Prostate gland (tissue), 2 donors: ENCODE measurements around the gene STEAP1B. TPM values are rescaled to one million over a fixed set of nuclear protein-coding genes. Genes with fewer than 3 reads are reported as not detected.

Experiments used
- DNase-seq: peaks from one replicate; pipeline ENCODE4 v3.0.0-alpha.2; 2019; ENCODE audit warnings: low spot score
- H3K27ac ChIP-seq, 2 donors: fragments of 200-600 bp; sonication (generic); 2 replicates each; pipeline ENCODE4 v1.5.1; 2017 to 2019
- H3K27me3 ChIP-seq: fragments of 200-600 bp; sonication (generic); replicated peaks from 2 replicates; pipeline ENCODE4 v1.5.1; 2019; ENCODE audit not compliant: insufficient read depth
- H3K36me3 ChIP-seq, 2 donors: fragments of 200-600 bp; sonication (generic); 1 replicate in 1 of 2; 2 replicates in 1 of 2; pipeline versions ENCODE4 v1.5.1 to v1.8.1; 2017 to 2019
- H3K4me1 ChIP-seq: fragments of 200-600 bp; sonication (generic); replicated peaks from 2 replicates; pipeline ENCODE4 v1.5.1; 2019
- H3K4me3 ChIP-seq, 2 donors: fragments of 200-600 bp; sonication (generic); 2 replicates each; pipeline ENCODE4 v1.5.1; 2017 to 2019
- H3K9me3 ChIP-seq: fragments of 200-600 bp; sonication (generic); 2 replicates; pipeline ENCODE4 v1.5.1; 2017
- POLR2A ChIP-seq: fragments of 450-650 bp; IDR thresholded peaks from one replicate; pipeline ENCODE4 v1.6.1; 2016; ENCODE audit warnings: antibody characterized with exemption, mild to moderate bottlenecking
- POLR2AphosphoS5 ChIP-seq: sonication (generic); formaldehyde crosslinking; IDR thresholded peaks from one replicate; pipeline ENCODE4 v1.6.1; 2017; ENCODE audit warnings: antibody characterized with exemption
- WGBS: methylation state at CpG from one replicate; pipeline ENCODE4 v1.1.5; 2018; 5-methylcytosine and 5-hydroxymethylcytosine counted together
- intact Hi-C: fragments of 100-400 bp; cut with DNase I; formaldehyde crosslinking; loops from one replicate; pipeline ENCODE4 v1.14.2; 2022
- total RNA-seq, 2 donors: library from RNA; depleted of rRNA; stranded (reverse); fragments of >200 nt; gene quantifications; one replicate each; pipeline ENCODE4 v1.1.0, GENCODE V29; 2016
- TF ChIP-seq, protein P1 (sequence below), 4 experiments: fragments of 200-600 bp in 2 of 4; fragments of 450-650 bp in 2 of 4; sonication (generic) in 2 of 4; IDR thresholded peaks; 1 replicate in 3 of 4; 2 replicates in 1 of 4; pipeline ENCODE4 v1.5.1; 2016 to 2019; ENCODE audit warnings: antibody characterized with exemption in 4 of 4, mild to moderate bottlenecking in 2 of 4, moderate library complexity in 2 of 4

STEAP1B gene
- total RNA-seq, 2 donors from 2014 or later: 6.4 TPM; not detected in 1

DNA sequence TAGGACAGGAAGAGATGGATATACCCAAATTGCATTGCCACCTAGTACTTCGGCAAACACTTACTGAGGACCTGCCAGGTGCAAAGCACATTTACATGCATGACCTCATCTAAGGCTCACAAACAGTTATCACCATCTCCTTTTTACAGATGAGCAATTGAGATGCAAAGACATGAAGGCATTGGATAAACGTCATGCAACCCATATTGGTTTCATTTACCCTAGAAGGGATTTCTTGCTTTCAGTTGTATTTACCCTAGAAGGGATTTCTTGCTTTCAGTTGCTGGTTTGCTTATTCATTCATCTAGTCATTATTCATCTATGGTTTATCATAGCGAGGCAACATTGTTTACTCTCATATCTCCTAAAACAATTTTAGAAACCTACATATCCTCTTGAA, 52.2 kb downstream of the STEAP1B start:
- WGBS: 90% methylated on average over 3 of the region's 3 CpGs
- H3K27me3 ChIP-seq: no peaks in the 10 kb centered on the region
- DNase-seq: no peak
- H3K36me3 ChIP-seq: no peaks in the 10 kb centered on the region
- peaks cover 11% of the 10 kb centered on the region for H3K4me1 ChIP-seq
- intact Hi-C loops: no loop called here
- H3K9me3 ChIP-seq: no peaks in the 10 kb centered on the region
- H3K4me3 ChIP-seq: no peak overlapping the region
- no peak overlapping the region for H3K27ac ChIP-seq
- TF ChIP-seq, protein P1, sequence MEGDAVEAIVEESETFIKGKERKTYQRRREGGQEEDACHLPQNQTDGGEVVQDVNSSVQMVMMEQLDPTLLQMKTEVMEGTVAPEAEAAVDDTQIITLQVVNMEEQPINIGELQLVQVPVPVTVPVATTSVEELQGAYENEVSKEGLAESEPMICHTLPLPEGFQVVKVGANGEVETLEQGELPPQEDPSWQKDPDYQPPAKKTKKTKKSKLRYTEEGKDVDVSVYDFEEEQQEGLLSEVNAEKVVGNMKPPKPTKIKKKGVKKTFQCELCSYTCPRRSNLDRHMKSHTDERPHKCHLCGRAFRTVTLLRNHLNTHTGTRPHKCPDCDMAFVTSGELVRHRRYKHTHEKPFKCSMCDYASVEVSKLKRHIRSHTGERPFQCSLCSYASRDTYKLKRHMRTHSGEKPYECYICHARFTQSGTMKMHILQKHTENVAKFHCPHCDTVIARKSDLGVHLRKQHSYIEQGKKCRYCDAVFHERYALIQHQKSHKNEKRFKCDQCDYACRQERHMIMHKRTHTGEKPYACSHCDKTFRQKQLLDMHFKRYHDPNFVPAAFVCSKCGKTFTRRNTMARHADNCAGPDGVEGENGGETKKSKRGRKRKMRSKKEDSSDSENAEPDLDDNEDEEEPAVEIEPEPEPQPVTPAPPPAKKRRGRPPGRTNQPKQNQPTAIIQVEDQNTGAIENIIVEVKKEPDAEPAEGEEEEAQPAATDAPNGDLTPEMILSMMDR (IDR thresholded peaks at IDR 0.05): no peak
- TF ChIP-seq POLR2AphosphoS5 (no peak), POLR2A (no peak)

- no peaks in the 10 kb centered on the region for H3K27me3 ChIP-seq
- H3K36me3 ChIP-seq: no peaks in the 10 kb centered on the region
- intact Hi-C loops: no loop called here
- no peaks in the 10 kb centered on the region for H3K9me3 ChIP-seq
- DNase-seq: no peak
- H3K27ac ChIP-seq: no peak overlapping the region
- H3K4me3 ChIP-seq: no peak overlapping the region
- peaks cover 11% of the 10 kb centered on the region for H3K4me1 ChIP-seq
- TF ChIP-seq POLR2AphosphoS5: no peak
- TF ChIP-seq, protein P1 (IDR thresholded peaks at IDR 0.05): no peak
- TF ChIP-seq POLR2A: no peak
Observed at GRCh38 chr7:22447008-22447407, 53.0 kb downstream of the STEAP1B start.

- Histone ChIP-seq H3K27me3 (no peaks in the 10 kb centered on the region), H3K4me1 (peaks cover 11% of the 10 kb centered on the region), H3K9me3 (no peaks in the 10 kb centered on the region), H3K36me3 (no peaks in the 10 kb centered on the region), H3K27ac (no peak overlapping the region), H3K4me3 (no peak overlapping the region)
- DNase-seq: no peak
- WGBS: 67% methylated on average over 3 of the region's 3 CpGs
- intact Hi-C loops: no loop called here
- no peak for TF ChIP-seq POLR2A
Observed at GRCh38 chr7:22445853-22446252, 54.1 kb downstream of the STEAP1B start.

DNA sequence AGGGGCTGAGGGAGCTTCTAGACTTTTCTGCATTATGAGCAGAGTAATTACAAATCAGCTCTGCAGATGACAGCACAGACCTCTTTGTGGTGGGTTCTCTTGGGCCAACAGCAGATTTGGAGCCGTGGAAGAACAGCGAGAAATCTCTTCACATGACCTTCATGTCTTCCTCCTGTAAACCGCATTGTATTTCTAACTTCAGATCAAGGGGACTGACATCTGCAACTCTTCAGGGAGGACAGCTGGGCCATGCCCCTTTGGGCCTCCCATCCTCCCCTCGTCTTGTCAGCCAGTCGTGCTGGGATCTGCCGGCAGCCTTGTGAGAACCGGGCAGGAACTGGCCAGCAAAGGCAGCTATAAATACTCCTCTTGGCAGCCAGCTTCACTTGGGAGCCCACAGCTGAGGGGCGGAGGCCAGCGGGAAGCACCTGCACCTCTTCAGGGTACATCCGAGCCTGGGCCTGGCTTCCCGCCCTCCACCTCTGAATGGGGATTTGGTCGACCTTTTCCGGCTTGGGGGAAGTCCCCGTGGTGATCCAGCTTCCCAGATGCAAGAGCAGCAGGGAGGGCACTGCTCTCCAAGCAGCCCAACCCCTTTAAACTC, 54.7 kb downstream of the STEAP1B start:
- Histone ChIP-seq H3K36me3 (no peaks in the 10 kb centered on the region), H3K9me3 (no peaks in the 10 kb centered on the region), H3K27ac (no peak overlapping the region), H3K4me1 (peaks cover 11% of the 10 kb centered on the region), H3K4me3 (no peak overlapping the region), H3K27me3 (no peaks in the 10 kb centered on the region)
- DNase-seq: peak; percentile 68
- TF ChIP-seq POLR2AphosphoS5: peak; percentile 52
- TF ChIP-seq, protein P1 (IDR thresholded peaks at IDR 0.05): no peak
- WGBS: 22% methylated on average over 14 of the region's 14 CpGs
- intact Hi-C loops: no loop called here

DNA sequence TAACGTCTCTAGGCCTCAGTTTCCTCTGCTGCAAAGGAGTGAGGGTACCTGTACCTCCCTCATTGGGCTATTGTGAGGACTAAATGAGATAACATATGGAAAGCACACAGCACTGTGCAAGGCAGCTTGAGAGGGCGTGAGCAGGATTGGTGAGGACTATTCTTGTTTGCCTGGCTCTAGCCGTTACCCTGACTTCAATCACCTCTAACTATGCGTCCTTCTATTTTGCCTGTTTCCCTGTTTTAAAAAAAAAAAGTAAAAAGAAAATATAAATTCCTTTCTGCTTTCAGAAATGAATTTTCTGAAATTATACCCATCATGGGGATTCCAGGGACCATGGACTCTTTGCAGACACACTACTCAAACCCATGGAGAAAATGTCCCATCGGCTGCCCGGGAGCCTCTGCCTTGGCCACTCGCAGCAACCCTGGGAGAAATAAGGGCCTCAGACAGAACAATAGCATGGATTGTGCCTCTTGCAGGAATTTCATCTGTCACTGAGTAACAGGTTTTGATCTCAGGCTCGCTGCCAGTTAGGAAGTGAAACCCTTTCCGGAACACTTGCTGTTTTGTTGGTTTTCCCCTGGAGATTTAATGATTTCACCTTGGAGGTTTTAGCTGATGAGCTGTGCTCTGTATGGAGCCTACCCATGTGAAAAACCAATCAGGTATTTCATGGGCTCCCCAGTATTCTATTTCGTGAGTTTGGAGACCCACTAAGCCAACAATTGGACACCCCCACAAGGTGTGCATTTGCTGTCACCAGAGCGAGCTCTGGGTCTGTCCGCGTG, 55.6 kb downstream of the STEAP1B start:
- Histone ChIP-seq H3K27me3 (no peaks in the 10 kb centered on the region), H3K4me1 (peaks cover 11% of the 10 kb centered on the region), H3K4me3 (no peak overlapping the region), H3K36me3 (no peaks in the 10 kb centered on the region), H3K27ac (no peak overlapping the region), H3K9me3 (no peaks in the 10 kb centered on the region)
- intact Hi-C loops: no loop called here
- TF ChIP-seq POLR2A (no peak), POLR2AphosphoS5 (no peak)
- TF ChIP-seq, protein P1 (IDR thresholded peaks at IDR 0.05): no peak
- WGBS: 67% methylated on average over 13 of the region's 13 CpGs
- DNase-seq: peak; percentile 43
